Activated B cell treated with CpG ODN at 0.5 μM for 24 hours (primary cell): ENCODE results near the gene PAPPA. TPM values are rescaled to one million over a fixed set of nuclear protein-coding genes. Genes with fewer than 3 reads are reported as not detected.

Source experiments
- ATAC-seq: fragments of 200-7000 bp; cut with Tn5 transposase; one replicate; pipeline ENCODE4 v1.10.0; 2021; ENCODE audit warnings: low read depth, mild to moderate bottlenecking, moderate library complexity
- CTCF ChIA-PET: fragments of 350-600 bp; sonication (Branson Sonifier 250); formaldehyde crosslinking; loops from one replicate; lab custom pipeline; 2021; ENCODE audit warnings: antibody characterized with exemption; lab: Charles Lee
- POLR2A ChIA-PET: fragments of 350-600 bp; sonication (Branson Sonifier 250); formaldehyde crosslinking; loops from one replicate; lab custom pipeline; 2021; ENCODE audit warnings: antibody characterized with exemption; lab: Charles Lee
- DNase-seq: peaks from one replicate; pipeline ENCODE4 v3.0.0; 2022
- H3K27ac Mint-ChIP-seq: one replicate; pipeline ENCODE4 v1.8.0; 2020; ENCODE audit warnings: mixed read lengths
- H3K27me3 Mint-ChIP-seq: one replicate; pipeline ENCODE4 v1.8.0; 2021; ENCODE audit warnings: mixed read lengths
- H3K36me3 Mint-ChIP-seq: one replicate; pipeline ENCODE4 v1.8.0; 2021; ENCODE audit warnings: low read depth, mixed read lengths
- H3K4me1 Mint-ChIP-seq: one replicate; pipeline ENCODE4 v1.8.0; 2021; ENCODE audit warnings: mixed read lengths
- H3K4me3 Mint-ChIP-seq: one replicate; pipeline ENCODE4 v1.8.0; 2020; ENCODE audit warnings: mild to moderate bottlenecking, mixed read lengths
- H3K9me3 Mint-ChIP-seq: one replicate; pipeline ENCODE4 v1.8.0; 2020; ENCODE audit warnings: mixed read lengths
- CTCF ChIP-seq: fragments of 200-600 bp; IDR thresholded peaks from one replicate; pipeline ENCODE4 v1.8.0; 2022; ENCODE audit warnings: antibody characterized with exemption, mild to moderate bottlenecking
- intact Hi-C: fragments of 100-400 bp; cut with micrococcal nuclease; formaldehyde crosslinking; loops from one replicate; pipeline ENCODE4 v1.15.1; 2024
- total RNA-seq: library from RNA; stranded (reverse); gene quantifications from 2 replicates; pipeline ENCODE4 v1.2.3, GENCODE V29; 2022

PAPPA gene
- total RNA-seq, 1 donor from 2014 or later = not detected

DNA sequence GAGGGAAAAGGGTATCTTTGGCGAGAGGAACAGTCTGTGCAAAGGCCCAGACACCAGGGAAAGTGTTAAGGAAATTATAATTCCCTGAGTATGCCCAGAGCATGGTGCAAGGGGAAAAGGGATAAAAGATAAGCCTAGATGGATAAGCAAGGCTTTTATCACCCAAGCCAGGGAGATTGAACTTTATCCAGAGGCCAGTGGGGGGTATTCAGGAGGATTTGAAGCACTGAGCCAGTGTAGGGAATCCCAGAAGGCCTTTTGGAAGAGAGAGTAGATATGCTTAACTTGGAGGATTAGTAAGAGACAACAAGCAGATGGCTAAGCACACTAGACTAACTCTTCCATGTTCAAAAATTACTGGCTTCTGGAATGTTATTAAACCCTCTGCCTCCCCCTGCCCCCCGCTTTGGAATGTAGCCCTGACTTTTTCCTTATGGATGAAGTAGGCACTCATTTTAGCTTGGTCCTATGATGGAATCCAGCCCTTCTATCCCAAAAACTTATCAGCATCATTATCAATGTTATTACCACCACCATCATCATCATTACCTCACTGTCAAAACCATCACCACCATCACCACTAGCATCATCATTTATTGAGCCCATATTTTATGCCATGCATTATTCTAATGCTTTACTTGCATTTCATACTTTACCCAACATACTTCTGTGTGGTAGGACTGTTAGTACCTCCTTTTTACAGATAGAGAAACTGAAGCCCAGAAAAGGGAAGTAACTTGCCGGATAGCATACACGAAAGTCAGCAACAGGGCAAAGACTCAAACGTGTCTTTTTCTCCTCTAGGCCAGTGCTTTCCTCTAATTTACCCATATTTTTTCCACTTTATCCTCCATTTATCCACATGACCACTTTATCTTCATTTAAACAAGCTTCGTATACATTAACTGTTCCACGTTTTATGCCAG lies 237.0 kb downstream of the PAPPA start:
- ChIA-PET CTCF (no interaction called here), POLR2A (no interaction called here)
- Mint-ChIP-seq H3K4me3 (no peak overlapping the region), H3K27ac (no peak overlapping the region), H3K9me3 (no peaks in the 10 kb centered on the region), H3K27me3 (no peaks in the 10 kb centered on the region), H3K4me1 (no peaks in the 10 kb centered on the region), H3K36me3 (no peaks in the 10 kb centered on the region)
- intact Hi-C loops = no loop called here
- no peak for DNase-seq
- TF ChIP-seq CTCF = no peak
- no peak for ATAC-seq

- CTCF ChIA-PET = no interaction called here
- DNase-seq = no peak
- H3K27ac Mint-ChIP-seq = no peak overlapping the region
These were observed 237.8 kb downstream of the PAPPA start for GRCh38 chr9:116391306-116391900.

GRCh38 chr9:116393198-116393597 lies 239.6 kb downstream of the PAPPA start:
- Mint-ChIP-seq H3K36me3 (no peaks in the 10 kb centered on the region), H3K4me1 (no peaks in the 10 kb centered on the region), H3K9me3 (no peaks in the 10 kb centered on the region), H3K27me3 (no peaks in the 10 kb centered on the region), H3K4me3 (no peak overlapping the region), H3K27ac (no peak overlapping the region)
- intact Hi-C loops = no loop called here
- CTCF ChIA-PET = no interaction called here
- ATAC-seq = no peak
- POLR2A ChIA-PET = no interaction called here
- no peak for TF ChIP-seq CTCF
- no peak for DNase-seq

More at GRCh38 chr9:116391306-116391900, 237.8 kb downstream of the PAPPA start:
- TF ChIP-seq CTCF = no peak
- POLR2A ChIA-PET = no interaction called here
- ATAC-seq = no peak
- H3K4me3 Mint-ChIP-seq = no peak overlapping the region
- H3K9me3 Mint-ChIP-seq = no peaks in the 10 kb centered on the region
- H3K4me1 Mint-ChIP-seq = no peaks in the 10 kb centered on the region
- intact Hi-C loops = no loop called here
- no peaks in the 10 kb centered on the region for H3K36me3 Mint-ChIP-seq
- no peaks in the 10 kb centered on the region for H3K27me3 Mint-ChIP-seq

DNA sequence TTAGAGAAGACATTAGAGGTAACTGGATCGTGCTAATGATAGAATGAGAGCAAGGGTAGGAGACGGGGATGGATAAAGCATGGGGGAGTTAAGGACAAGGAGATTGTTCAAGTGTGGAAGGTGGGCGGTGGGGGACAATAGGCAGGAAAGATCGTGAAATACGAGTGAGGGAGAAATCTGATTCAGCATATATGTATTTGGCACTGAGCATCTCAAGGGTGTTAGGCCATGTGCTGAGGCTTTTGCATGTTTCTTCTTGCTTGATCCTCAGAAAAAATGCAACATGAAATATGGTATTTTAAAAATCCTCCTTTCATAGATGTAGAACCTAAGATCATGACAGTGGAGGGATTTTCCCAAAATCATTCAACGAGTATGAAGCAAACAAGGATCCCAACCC lies 240.5 kb downstream of the PAPPA start:
- Mint-ChIP-seq H3K27ac (no peak overlapping the region), H3K4me3 (no peak overlapping the region), H3K27me3 (no peaks in the 10 kb centered on the region), H3K36me3 (no peaks in the 10 kb centered on the region), H3K9me3 (no peaks in the 10 kb centered on the region), H3K4me1 (no peaks in the 10 kb centered on the region)
- intact Hi-C loops = no loop called here
- DNase-seq (no peak), ATAC-seq (no peak)
- POLR2A ChIA-PET = no interaction called here
- CTCF ChIA-PET = no interaction called here
- TF ChIP-seq CTCF = no peak

DNA sequence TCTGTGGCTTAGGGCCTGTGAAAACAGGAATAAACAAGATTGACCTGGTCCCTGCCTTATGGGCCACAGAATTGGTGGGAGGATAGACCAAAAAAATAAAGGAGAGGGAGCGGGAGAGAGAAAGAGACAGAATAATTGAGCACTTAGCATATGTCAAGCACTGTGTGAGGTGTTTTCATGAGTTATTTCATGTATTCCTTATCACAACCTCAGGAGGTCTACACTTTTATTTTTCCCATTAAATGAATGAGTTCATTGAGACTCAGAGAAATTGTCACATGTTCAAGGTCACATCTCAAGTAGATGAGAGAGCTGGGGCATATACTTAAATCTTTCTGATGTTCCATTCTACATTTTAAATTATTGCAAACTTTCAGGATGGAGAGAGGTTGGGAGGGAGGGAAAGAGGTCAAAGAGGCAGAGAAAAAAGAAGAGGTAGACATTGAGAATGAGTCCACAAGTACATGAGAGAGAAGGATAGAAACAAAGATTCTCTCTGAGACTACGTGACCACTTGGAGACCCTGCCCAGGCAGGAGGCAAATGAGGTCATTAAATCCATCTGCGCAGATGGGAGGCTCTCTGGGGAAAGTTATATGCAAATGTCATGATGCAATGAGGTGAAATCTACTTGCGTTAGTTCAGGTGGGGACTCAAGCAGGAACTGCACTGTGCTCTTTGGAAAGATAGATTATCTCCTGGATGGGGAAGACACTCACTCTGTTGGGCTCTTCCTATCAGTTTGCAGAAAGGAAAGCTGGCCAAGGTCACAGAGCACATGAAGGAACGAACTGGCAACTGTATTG lies 241.5 kb downstream of the PAPPA start:
- ATAC-seq (no peak), DNase-seq (no peak)
- intact Hi-C loops = no loop called here
- H3K4me1 Mint-ChIP-seq = no peaks in the 10 kb centered on the region
- ChIA-PET CTCF (no interaction called here), POLR2A (no interaction called here)
- no peaks in the 10 kb centered on the region for H3K9me3 Mint-ChIP-seq
- no peak overlapping the region for H3K27ac Mint-ChIP-seq
- H3K27me3 Mint-ChIP-seq = no peaks in the 10 kb centered on the region
- no peak overlapping the region for H3K4me3 Mint-ChIP-seq
- no peak for TF ChIP-seq CTCF
- no peaks in the 10 kb centered on the region for H3K36me3 Mint-ChIP-seq
